GM12891 (cell line): Measurements from ENCODE around the gene ZNRD2.

ENCODE experiments used
- POLR2A ChIP-seq: IDR thresholded peaks from 2 replicates; pipeline ENCODE4 v1.6.1; 2011; ENCODE audit warnings: low read depth, low read length, control low read depth
- POLR2AphosphoS5 ChIP-seq: IDR thresholded peaks from 2 replicates; pipeline ENCODE4 v1.6.1; 2011; ENCODE audit warnings: low read depth, low read length, control low read depth
- POU2F2 ChIP-seq: IDR thresholded peaks from 2 replicates; pipeline ENCODE4 v1.6.1; 2011; ENCODE audit warnings: low read depth, mild to moderate bottlenecking, control low read depth, low read length, moderate library complexity

GRCh38 chr11:65593518-65594414 is 23.5 kb downstream of the ZNRD2 start:
- TF ChIP-seq POLR2AphosphoS5 (no peak), POLR2A (no peak), POU2F2 (no peak)
